ENCODE measurements around the gene KLHL2. TPM values are rescaled to one million over a fixed set of nuclear protein-coding genes. Genes with fewer than 3 reads are reported as not detected.

KLHL2 gene
- total and polyA plus RNA-seq, 2 experiments from 2014 or later: 7.1 to 14.8 TPM

- TF ChIP-seq ZNF462 (CRISPR knock-in tag; IDR thresholded peaks at IDR 0.05) (no peak), CTCF (conservative IDR thresholded peaks at IDR 0.05; ENCODE audit: low read depth in 2 of 2) (no peak), NANOG (IDR thresholded peaks at IDR 0.05; ENCODE audit: borderline replicate concordance) (no peak), POLR2AphosphoS5 (IDR thresholded peaks at IDR 0.05; ENCODE audit: low read depth) (no peak), EZH2phosphoT487 (IDR thresholded peaks at IDR 0.05; ENCODE audit: unreplicated experiment) (no peak), ETS1 (IDR thresholded peaks at IDR 0.05) (no peak), CREB1 (CRISPR knock-in tag; IDR thresholded peaks at IDR 0.05; ENCODE audit: low read depth) (no peak), JUNB (IDR thresholded peaks at IDR 0.05; ENCODE audit: unreplicated experiment) (no peak), ZNF331 (CRISPR knock-in tag; IDR thresholded peaks at IDR 0.05; ENCODE audit: low read depth) (no peak), EZH2 (IDR thresholded peaks at IDR 0.05; ENCODE audit: low read depth, unreplicated experiment) (no peak), REST (IDR thresholded peaks at IDR 0.05; ENCODE audit: unreplicated experiment) (no peak)
- no peaks in the 10 kb centered on the region for H3K9me2 ChIP-seq (ENCODE audit: insufficient read depth)
- Mint-ChIP-seq H3K4me1 (peaks cover 49% of the 10 kb centered on the region), H3K27me3 (ENCODE audit: insufficient read depth, low read depth, poor library complexity) (peaks cover 18% of the 10 kb centered on the region), H3K4me3 (peak overlapping the region; percentile 88), H3K36me3 (ENCODE audit: low read depth) (no peaks in the 10 kb centered on the region), H3K9me3 (no peaks in the 10 kb centered on the region; the same call in 2 of the 3 replicates), H3K27ac (no peak overlapping the region; the same call in 1 of the 2 replicates)
- DNase-seq (ENCODE audit: low spot score) (no peak), ATAC-seq (peak; percentile 14)
- no peaks in the 10 kb centered on the region; the same call in 1 of the 2 replicates for H3F3A ChIP-seq (replicated peaks; ENCODE audit: low read depth)
- peak overlapping the region; percentile 97 for H3K4me2 ChIP-seq
- H3K36me3 ChIP-seq (ENCODE audit: insufficient read depth): no peaks in the 10 kb centered on the region
- H3K27ac ChIP-seq (ENCODE audit: low read depth): no peak overlapping the region
- H3K79me2 ChIP-seq (replicated peaks; ENCODE audit: insufficient read depth): peaks cover 41% of the 10 kb centered on the region
- no peaks in the 10 kb centered on the region; the same call in 1 of the 2 replicates for H4K20me1 ChIP-seq (replicated peaks; ENCODE audit: insufficient read depth)
- H3K4me3 ChIP-seq: peak overlapping the region; percentile 79
- H3K27me3 ChIP-seq (ENCODE audit: insufficient read depth): peaks cover 31% of the 10 kb centered on the region
- peaks cover 46% of the 10 kb centered on the region for H3K4me1 ChIP-seq (ENCODE audit: insufficient read depth)
- H2AFZ ChIP-seq: peak overlapping the region; percentile 96
These were observed 338 bp upstream of the KLHL2 start for GRCh38 chr4:165207016-165207430.

Data from GM23338 (cell line).